Ovary (tissue), 3 donors: ENCODE results near the gene SAP30BP.

Experiments
- CTCF ChIP-seq, 3 donors: fragments of 450-650 bp in 2 of 3; fragments of 200-600 bp in 1 of 3; IDR thresholded peaks; one replicate each; pipeline versions ENCODE4 v1.5.1 to v1.8.0; 2016 to 2022; ENCODE audit warnings: antibody characterized with exemption in 3 of 3, mild to moderate bottlenecking in 1 of 3
- POLR2A ChIP-seq: fragments of 450-650 bp; IDR thresholded peaks from one replicate; pipeline ENCODE4 v1.6.1; 2017; ENCODE audit warnings: antibody characterized with exemption, mild to moderate bottlenecking, moderate library complexity
- donor health status: DM: no; HTN: no; CAD: no.

DNA sequence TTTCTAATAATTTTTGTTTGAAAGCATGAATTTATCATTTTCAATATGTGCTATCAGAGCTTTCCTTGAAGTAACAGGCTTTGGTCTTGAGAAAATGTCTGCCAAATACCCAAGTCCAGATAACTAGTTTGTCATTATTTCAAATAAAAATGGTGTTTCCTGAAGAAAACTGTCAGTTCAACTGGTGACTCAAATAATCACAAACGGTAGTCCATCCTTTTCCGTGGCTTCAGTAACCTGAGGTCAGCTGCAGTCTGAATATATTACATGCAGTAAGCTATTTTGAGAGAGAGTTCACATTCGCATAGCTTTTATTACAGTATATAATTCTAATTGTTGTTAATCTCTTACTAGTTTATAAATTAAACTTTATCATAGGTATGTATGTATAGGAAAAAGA lies 9.3 kb downstream of the SAP30BP start:
- TF ChIP-seq CTCF (IDR thresholded peaks at IDR 0.05) (no peak), POLR2A (no peak)
